CD8-positive, alpha-beta memory T cell (primary cell): ENCODE measurements around the gene PCGF1. TPM values are rescaled to one million over a fixed set of nuclear protein-coding genes. Genes with fewer than 3 reads are reported as not detected.

Experiments used
- CTCF ChIA-PET: fragments of 350-600 bp; sonication (Branson Sonifier 250); formaldehyde crosslinking; loops from one replicate; lab custom pipeline; 2021; ENCODE audit warnings: antibody characterized with exemption; lab: Charles Lee
- POLR2A ChIA-PET: fragments of 350-600 bp; sonication (Branson Sonifier 250); formaldehyde crosslinking; loops from one replicate; lab custom pipeline; 2021; ENCODE audit warnings: antibody characterized with exemption; lab: Charles Lee
- DNase-seq, 5 donors: peaks; one replicate each; pipeline versions ENCODE4 v3.0.0 to v3.0.0-alpha.2; 2020 to 2022; ENCODE audit warnings: mixed read lengths in 1 of 5
- H3K27ac ChIP-seq: one replicate; pipeline ENCODE4 v1.7.0; 2013; ENCODE audit warnings: low read depth, mild to moderate bottlenecking, low read length, moderate library complexity
- H3K27me3 ChIP-seq: 2 replicates; pipeline ENCODE4 v1.7.0; 2013; ENCODE audit warnings: low read length, mild to moderate bottlenecking; ENCODE audit not compliant: insufficient read depth, poor library complexity, severe bottlenecking
- H3K36me3 ChIP-seq: 2 replicates; pipeline ENCODE4 v1.7.0; 2013; ENCODE audit warnings: mild to moderate bottlenecking, low read length, moderate library complexity; ENCODE audit not compliant: insufficient read depth
- H3K4me1 ChIP-seq: 2 replicates; pipeline ENCODE4 v1.7.0; 2013; ENCODE audit warnings: mild to moderate bottlenecking, low read length, moderate library complexity; ENCODE audit not compliant: insufficient read depth
- H3K4me3 ChIP-seq: 2 replicates; pipeline ENCODE4 v1.7.0; 2013; ENCODE audit warnings: mild to moderate bottlenecking, low read length
- H3K9me3 ChIP-seq: 2 replicates; pipeline ENCODE4 v1.7.0; 2013; ENCODE audit warnings: mild to moderate bottlenecking, low read length
- H3K27ac Mint-ChIP-seq, 8 donors: one replicate each; pipeline ENCODE4 v1.8.0; 2020 to 2021; ENCODE audit warnings: mixed read lengths in 8 of 8, mild to moderate bottlenecking in 6 of 8, inconsistent platforms in 3 of 8, moderate library complexity in 3 of 8
- H3K27me3 Mint-ChIP-seq, 2 donors: one replicate each; pipeline ENCODE4 v1.8.0; 2020 to 2021; ENCODE audit warnings: mixed read lengths in 2 of 2, mild to moderate bottlenecking in 1 of 2, moderate library complexity in 1 of 2
- H3K36me3 Mint-ChIP-seq, 3 donors: one replicate each; pipeline ENCODE4 v1.8.0; 2020 to 2021; ENCODE audit warnings: mixed read lengths in 3 of 3, inconsistent platforms in 1 of 3, mild to moderate bottlenecking in 1 of 3
- H3K4me1 Mint-ChIP-seq, 3 donors: one replicate each; pipeline ENCODE4 v1.8.0; 2020 to 2021; ENCODE audit warnings: mixed read lengths in 3 of 3, inconsistent platforms in 1 of 3, mild to moderate bottlenecking in 1 of 3
- H3K4me3 Mint-ChIP-seq, 7 donors: one replicate each; pipeline ENCODE4 v1.8.0; 2020 to 2021; ENCODE audit warnings: mixed read lengths in 7 of 7, mild to moderate bottlenecking in 6 of 7, moderate library complexity in 4 of 7, inconsistent platforms in 2 of 7
- H3K9me3 Mint-ChIP-seq, 5 donors: one replicate each; pipeline ENCODE4 v1.8.0; 2020 to 2022; ENCODE audit warnings: mixed read lengths in 5 of 5, mild to moderate bottlenecking in 3 of 5, moderate library complexity in 2 of 5, inconsistent platforms in 1 of 5
- polyA plus RNA-seq: library from polyadenylated mRNA; unstranded; fragments of 300-500 nt; fragmentation: Illumina TruSeq; gene quantifications from one replicate; pipeline ENCODE4 v1.2.3, GENCODE V29; 2021
- total RNA-seq, 2 experiments: library from RNA; stranded (reverse); gene quantifications; one replicate each; pipeline ENCODE4 v1.2.3, GENCODE V29; 2021

Gene PCGF1
- total and polyA plus RNA-seq, 3 experiments from 2014 or later, result 17.2 to 38.7 (median 29.6) TPM

DNA sequence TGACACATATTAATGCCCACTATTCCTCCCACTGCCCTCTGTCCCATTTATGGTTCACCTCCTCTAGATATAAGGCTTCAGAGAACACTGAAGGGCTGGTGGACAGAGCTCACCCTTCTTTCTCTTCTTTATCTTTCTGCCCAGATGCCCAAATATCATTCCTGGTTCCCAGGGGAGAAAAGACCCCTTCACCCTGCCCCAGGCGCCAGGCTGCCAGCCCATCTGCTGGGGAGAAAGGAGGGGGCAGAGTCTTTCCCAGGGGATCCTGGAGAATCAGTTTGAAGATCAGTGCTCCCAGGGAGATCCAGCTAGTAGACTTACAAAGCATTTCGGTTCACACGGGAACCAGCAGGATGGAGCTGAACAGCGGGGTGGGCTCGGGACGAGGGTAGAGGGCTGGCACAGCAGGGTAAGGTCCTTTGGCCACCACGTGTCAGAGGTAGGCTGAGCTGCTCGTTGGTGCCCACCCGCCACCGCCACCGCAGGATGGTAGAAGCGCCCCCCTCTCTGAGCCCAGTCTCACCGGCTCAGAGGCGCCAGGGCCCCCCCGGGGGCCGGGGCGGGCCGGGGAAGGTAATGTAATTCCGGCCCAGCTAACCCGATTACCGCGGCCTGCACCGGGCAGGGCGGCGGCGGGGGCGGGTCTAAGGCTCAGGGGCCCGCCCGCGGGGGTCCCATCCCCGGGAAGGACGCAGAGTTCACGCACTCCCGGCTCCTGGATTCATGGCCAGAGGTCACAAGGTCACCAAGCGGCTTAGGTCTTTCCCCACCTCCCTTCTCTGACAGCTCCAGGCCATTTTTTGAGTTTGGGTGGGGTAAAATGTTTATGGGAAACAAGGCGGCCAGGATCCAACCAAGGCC, 5.5 kb upstream of the PCGF1 start:
- CTCF ChIA-PET, result no interaction called here
- H3K4me3 Mint-ChIP-seq, result peak overlapping the region in 5 of 7 donors; percentile 41 to 80 (median 47)
- no peaks in the 10 kb centered on the region for H3K9me3 ChIP-seq

DNA sequence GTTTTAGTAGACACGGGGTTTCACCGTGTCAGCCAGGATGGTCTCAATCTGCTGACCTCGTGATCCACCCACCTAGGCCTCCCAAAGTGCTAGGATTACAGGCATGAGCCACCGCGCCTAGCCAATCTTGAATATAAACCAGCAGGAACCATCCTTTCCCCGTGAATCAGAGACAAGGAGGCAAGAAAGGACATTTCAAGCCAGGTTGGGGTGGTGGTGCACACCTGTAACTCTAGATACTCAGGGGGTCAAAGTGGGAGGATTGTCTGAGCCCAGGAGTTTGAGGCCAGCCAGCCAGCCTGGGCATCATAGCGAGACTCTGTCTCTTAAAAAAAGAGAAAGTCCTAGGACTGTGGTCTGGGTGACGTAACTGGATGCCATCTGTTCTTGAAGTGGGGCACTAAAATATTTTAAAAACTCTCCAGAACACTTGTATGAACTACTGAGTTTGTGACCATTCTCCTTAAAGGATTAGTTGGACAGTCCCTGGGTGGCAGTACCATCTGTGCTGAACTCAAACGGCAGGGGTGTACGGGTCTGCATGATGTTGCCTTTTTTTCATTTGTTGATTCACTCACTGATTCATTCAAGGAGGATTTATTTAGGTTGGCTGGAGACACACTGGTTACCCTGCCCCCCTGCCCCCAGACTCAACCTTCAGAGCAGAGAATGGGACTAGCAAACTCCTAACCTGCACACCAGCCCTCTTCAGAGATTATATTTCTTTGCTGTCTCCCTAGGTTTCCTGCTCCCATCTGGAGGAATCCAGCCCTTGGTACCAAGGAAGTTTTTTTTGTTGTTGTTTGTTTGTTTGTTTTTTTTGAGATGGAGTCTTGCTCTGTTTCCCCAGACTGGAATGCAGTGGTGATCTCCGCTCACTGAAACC, 3.9 kb upstream of the PCGF1 start:
- Mint-ChIP-seq H3K27ac (peak overlapping the region in 1 of 8 donors; percentile 31), H3K36me3 (peaks cover 7 to 14% (median 7%) of the 10 kb centered on the region in 3 donors), H3K27me3 (peaks cover 37 to 47% of the 10 kb centered on the region in 2 donors), H3K4me1 (peaks cover 30 to 50% (median 33%) of the 10 kb centered on the region in 3 donors), H3K4me3 (peak overlapping the region in 2 of 7 donors; percentile 56 to 72), H3K9me3 (peaks cover 0 to 4% (median 0%) of the 10 kb centered on the region in 5 donors)
- Histone ChIP-seq H3K27ac (no peak overlapping the region), H3K4me3 (no peak overlapping the region), H3K36me3 (no peaks in the 10 kb centered on the region), H3K9me3 (no peaks in the 10 kb centered on the region), H3K4me1 (peaks cover 42% of the 10 kb centered on the region), H3K27me3 (peaks cover 34% of the 10 kb centered on the region)
- ChIA-PET POLR2A (interaction anchor here (0.7 kb wide), 1 partner anchor 35 kb away, joined by 7 read pairs; no protein-coding TSS in a partner anchor), CTCF (interaction anchor here (1.0 to 1.6 kb wide), 2 partner anchors 11 to 20 kb away, joined by 3 to 5 read pairs; no protein-coding TSS in a partner anchor)
- no peak for DNase-seq

More for the DNA sequence above, 5.5 kb upstream of the PCGF1 start:
- H3K4me1 Mint-ChIP-seq, result peaks cover 24 to 42% (median 25%) of the 10 kb centered on the region in 3 donors
- peaks cover 46 to 59% of the 10 kb centered on the region in 2 donors for H3K27me3 Mint-ChIP-seq
- DNase-seq, result no peak
- peaks cover 0 to 2% (median 0%) of the 10 kb centered on the region in 3 donors for H3K36me3 Mint-ChIP-seq
- peak overlapping the region in 1 of 8 donors; percentile 29 for H3K27ac Mint-ChIP-seq
- Histone ChIP-seq H3K4me1 (peaks cover 38% of the 10 kb centered on the region), H3K36me3 (no peaks in the 10 kb centered on the region), H3K27ac (no peak overlapping the region), H3K4me3 (no peak overlapping the region), H3K27me3 (peaks cover 49% of the 10 kb centered on the region)
- H3K9me3 Mint-ChIP-seq, result no peaks in the 10 kb centered on the region
- POLR2A ChIA-PET, result interaction anchor here (0.6 to 1.5 kb wide), 2 partner anchors 9 to 16 kb away, joined by 3 to 7 read pairs; partner anchors contain the start of gene AUP1

DNA sequence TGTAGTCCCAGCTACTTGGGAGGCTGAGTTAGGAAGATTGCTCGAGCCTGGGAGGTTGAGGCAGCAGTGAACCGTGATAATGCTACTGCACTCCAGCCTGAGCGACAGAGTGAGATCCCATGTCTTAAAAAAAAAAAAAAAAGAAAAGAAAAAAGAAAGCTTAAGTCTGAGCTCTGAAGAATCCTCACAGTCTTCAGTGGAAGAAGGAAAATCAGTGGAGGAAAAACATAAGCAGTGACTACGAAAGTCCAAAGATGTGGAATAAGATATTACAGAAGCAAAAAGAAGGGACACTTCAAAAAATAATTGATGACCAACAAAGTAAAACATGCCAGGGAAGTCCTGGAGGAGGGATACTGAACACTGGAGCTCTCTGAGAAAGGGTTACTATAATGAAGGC, 2.8 kb upstream of the PCGF1 start:
- peaks cover 31 to 48% of the 10 kb centered on the region in 2 donors for H3K27me3 Mint-ChIP-seq
- H3K4me1 Mint-ChIP-seq, result peaks cover 31 to 49% (median 36%) of the 10 kb centered on the region in 3 donors
- H3K36me3 Mint-ChIP-seq, result peaks cover 7 to 20% (median 14%) of the 10 kb centered on the region in 3 donors
- ChIA-PET POLR2A (interaction anchor here (0.6 to 1.0 kb wide), 2 partner anchors 20 to 37 kb away, joined by 3 read pairs; partner anchors contain the start of gene HTRA2), CTCF (interaction anchor here (1.0 to 1.7 kb wide), 4 partner anchors 9 to 52 kb away, joined by 3 to 7 read pairs (median 4); partner anchors contain the start of genes CCDC142, TTC31 and WBP1)
- Histone ChIP-seq H3K27me3 (peaks cover 25% of the 10 kb centered on the region), H3K27ac (no peak overlapping the region), H3K4me1 (peaks cover 41% of the 10 kb centered on the region), H3K36me3 (peaks cover 2% of the 10 kb centered on the region), H3K4me3 (no peak overlapping the region), H3K9me3 (no peaks in the 10 kb centered on the region)
- H3K27ac Mint-ChIP-seq, result no peak overlapping the region
- H3K9me3 Mint-ChIP-seq, result peaks cover 0 to 4% (median 0%) of the 10 kb centered on the region in 5 donors
- DNase-seq, result no peak
- peak overlapping the region in 1 of 7 donors; percentile 1 for H3K4me3 Mint-ChIP-seq

DNA sequence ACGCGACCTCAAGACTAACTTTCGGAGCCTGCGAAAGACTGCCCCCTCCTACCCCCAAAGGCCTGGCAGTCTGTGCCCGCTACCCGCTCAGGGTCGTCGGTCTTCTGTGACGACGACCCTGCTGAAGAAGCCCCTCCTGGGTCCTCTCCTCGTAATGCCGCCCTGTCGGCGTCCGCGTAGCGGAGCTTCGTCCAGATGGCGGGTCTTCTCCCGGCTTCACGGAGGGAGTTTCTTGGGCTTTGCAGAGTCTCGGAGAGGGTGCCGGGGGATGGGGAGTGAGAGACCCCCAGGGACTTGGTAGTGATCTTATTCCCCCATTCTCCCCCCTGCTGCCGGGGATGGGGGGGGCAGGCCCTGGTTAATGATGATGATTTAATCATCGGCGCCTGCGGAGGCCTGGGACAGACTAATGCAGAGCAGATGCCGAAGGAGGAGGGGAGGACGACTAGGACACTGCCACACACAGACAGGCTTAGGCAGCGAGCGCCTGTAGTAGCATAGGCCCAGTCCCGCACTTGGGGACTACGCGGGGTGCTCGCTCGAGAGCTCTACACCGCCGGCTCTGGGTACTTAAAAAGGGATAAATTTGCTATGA, 528 bp upstream of the PCGF1 start:
- ChIA-PET CTCF (interaction anchor here (1.4 to 2.4 kb wide), 2 partner anchors 23 to 27 kb away, joined by 3 to 7 read pairs; no protein-coding TSS in a partner anchor), POLR2A (interaction anchor here (0.5 to 1.9 kb wide), 3 partner anchors 8 to 298 kb away, joined by 3 to 10 read pairs (median 4); partner anchors contain the start of genes AUP1 and HTRA2)
- Histone ChIP-seq H3K4me3 (peak overlapping the region; percentile 100), H3K36me3 (peaks cover 9% of the 10 kb centered on the region), H3K27me3 (peaks cover 6% of the 10 kb centered on the region), H3K27ac (peak overlapping the region; percentile 96), H3K9me3 (no peaks in the 10 kb centered on the region), H3K4me1 (peaks cover 33% of the 10 kb centered on the region)
- DNase-seq, result no peak
- H3K4me1 Mint-ChIP-seq, result peaks cover 36 to 59% (median 52%) of the 10 kb centered on the region in 3 donors
- H3K4me3 Mint-ChIP-seq, result peak overlapping the region; percentile 95 to 100 (median 100)
- peak overlapping the region; percentile 95 to 100 (median 100) for H3K27ac Mint-ChIP-seq
- H3K27me3 Mint-ChIP-seq, result peaks cover 35 to 57% of the 10 kb centered on the region in 2 donors
- H3K36me3 Mint-ChIP-seq, result peaks cover 10 to 33% (median 24%) of the 10 kb centered on the region in 3 donors
- peaks cover 0 to 4% (median 0%) of the 10 kb centered on the region in 5 donors for H3K9me3 Mint-ChIP-seq

DNA sequence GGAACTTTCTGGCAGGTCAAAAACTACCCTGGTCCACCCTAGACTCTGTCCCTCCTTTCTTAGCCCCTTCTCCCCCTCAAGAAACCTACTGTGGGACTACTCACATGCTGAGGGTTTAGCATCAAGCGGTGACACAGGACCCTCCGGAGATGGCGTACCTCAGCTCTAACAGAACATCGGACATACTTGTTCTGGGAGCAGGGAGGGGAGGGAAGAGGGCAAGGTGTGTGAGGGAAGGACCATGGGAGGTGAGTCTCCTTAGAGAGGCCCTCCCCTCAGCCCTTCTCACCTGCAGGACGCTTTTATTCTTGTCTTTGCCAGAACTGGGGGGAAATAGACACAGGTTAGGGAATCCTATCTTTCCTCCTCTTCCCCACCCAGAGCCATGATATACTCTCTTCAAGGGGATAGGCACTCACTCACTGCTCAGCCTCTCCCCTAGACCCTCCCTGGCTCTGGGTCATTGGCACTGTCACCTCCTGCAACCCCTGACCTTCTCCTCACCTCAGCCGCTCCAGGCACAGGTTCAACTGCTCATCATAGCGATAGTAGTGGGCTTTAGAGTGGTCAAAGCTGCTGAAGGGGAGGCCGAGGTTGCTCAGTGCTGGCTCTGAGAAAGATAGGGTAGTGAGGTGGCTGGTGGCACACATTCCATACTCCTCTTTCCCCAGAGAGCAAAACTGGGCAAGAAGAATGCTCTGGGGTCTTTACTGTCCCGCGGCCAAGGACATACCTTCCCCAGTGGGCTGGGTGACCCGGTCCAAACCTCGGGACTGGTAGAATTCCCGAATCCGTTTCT, 1.8 kb downstream of the PCGF1 start:
- no peaks in the 10 kb centered on the region for H3K9me3 ChIP-seq
- no peak for DNase-seq
- Mint-ChIP-seq H3K9me3 (peaks cover 0 to 4% (median 0%) of the 10 kb centered on the region in 5 donors), H3K4me1 (peaks cover 44 to 68% (median 64%) of the 10 kb centered on the region in 3 donors), H3K27ac (peak overlapping the region in 2 of 8 donors; percentile 50 to 54), H3K27me3 (peaks cover 29 to 62% of the 10 kb centered on the region in 2 donors), H3K36me3 (peaks cover 10 to 33% (median 24%) of the 10 kb centered on the region in 3 donors), H3K4me3 (peak overlapping the region in 5 of 7 donors; percentile 25 to 100 (median 59))
- peaks cover 38% of the 10 kb centered on the region for H3K4me1 ChIP-seq
- H3K36me3 ChIP-seq, result peaks cover 9% of the 10 kb centered on the region
- CTCF ChIA-PET, result interaction anchor here (1.2 to 2.1 kb wide), 3 partner anchors 10 to 33 kb away, joined by 3 to 6 read pairs (median 4); partner anchors contain the start of genes CCDC142, MRPL53 and TTC31
- H3K27me3 ChIP-seq, result peaks cover 10% of the 10 kb centered on the region
- POLR2A ChIA-PET, result interaction anchor here (0.9 to 2.4 kb wide), 3 partner anchors 7 to 33 kb away, joined by 3 to 7 read pairs (median 3); partner anchors contain the start of gene MRPL53
- no peak overlapping the region for H3K27ac ChIP-seq
- H3K4me3 ChIP-seq, result no peak overlapping the region

DNA sequence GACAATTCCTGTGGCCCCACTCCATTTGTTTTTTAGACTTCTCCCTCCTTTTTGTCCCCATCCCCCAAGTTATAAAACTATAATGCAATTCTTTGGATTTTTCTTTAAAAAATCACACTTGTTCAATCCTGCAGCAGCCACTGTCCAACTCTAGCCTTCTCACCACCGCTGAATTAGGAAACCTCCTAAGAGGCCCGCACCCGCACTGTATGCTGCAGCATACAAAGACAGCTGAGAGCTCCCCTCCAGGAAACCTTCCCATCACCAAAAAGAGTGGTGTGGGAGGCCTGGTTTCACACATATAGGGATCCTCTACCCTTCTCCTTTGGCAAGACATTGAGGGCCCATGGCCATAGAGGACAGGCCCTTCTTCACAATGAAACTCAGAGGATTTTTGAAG, 2.9 kb downstream of the PCGF1 start:
- Histone ChIP-seq H3K9me3 (no peaks in the 10 kb centered on the region), H3K27me3 (peaks cover 10% of the 10 kb centered on the region), H3K4me1 (peaks cover 38% of the 10 kb centered on the region), H3K27ac (peak overlapping the region; percentile 16), H3K4me3 (no peak overlapping the region), H3K36me3 (peaks cover 9% of the 10 kb centered on the region)
- peaks cover 34 to 65% of the 10 kb centered on the region in 2 donors for H3K27me3 Mint-ChIP-seq
- no peak for DNase-seq
- H3K9me3 Mint-ChIP-seq, result peaks cover 0 to 4% (median 0%) of the 10 kb centered on the region in 5 donors
- peaks cover 44 to 74% (median 64%) of the 10 kb centered on the region in 3 donors for H3K4me1 Mint-ChIP-seq
- ChIA-PET POLR2A (interaction anchor here (1.5 to 2.4 kb wide), 2 partner anchors 8 to 32 kb away, joined by 3 to 7 read pairs; partner anchors contain the start of gene MRPL53), CTCF (interaction anchor here (1.8 to 2.1 kb wide), 3 partner anchors 9 to 27 kb away, joined by 5 to 10 read pairs (median 6); partner anchors contain the start of genes CCDC142 and TTC31)
- H3K4me3 Mint-ChIP-seq, result peak overlapping the region in 6 of 7 donors; percentile 21 to 73 (median 56)
- peak overlapping the region in 1 of 8 donors; percentile 54 for H3K27ac Mint-ChIP-seq
- H3K36me3 Mint-ChIP-seq, result peaks cover 10 to 33% (median 24%) of the 10 kb centered on the region in 3 donors
